Glutamatergic neuron (in vitro differentiated cells): Measurements from ENCODE around the gene MRPS22. TPM values are rescaled to one million over a fixed set of nuclear protein-coding genes. Genes with fewer than 3 reads are reported as not detected.

Experiments used
- DNase-seq: peaks from one replicate; pipeline ENCODE4 v3.0.0; 2022
- H3K27ac Mint-ChIP-seq: one replicate; pipeline ENCODE4 v1.8.0; 2020; ENCODE audit warnings: mild to moderate bottlenecking, mixed read lengths, inconsistent platforms; ENCODE audit not compliant: unreplicated experiment
- H3K27me3 Mint-ChIP-seq: one replicate; pipeline ENCODE4 v1.8.0; 2020; ENCODE audit warnings: mild to moderate bottlenecking, moderate library complexity, mixed read lengths, inconsistent platforms; ENCODE audit not compliant: unreplicated experiment
- H3K36me3 Mint-ChIP-seq: one replicate; pipeline ENCODE4 v1.8.0; 2020; ENCODE audit warnings: mild to moderate bottlenecking, mixed read lengths, inconsistent platforms; ENCODE audit not compliant: unreplicated experiment
- H3K4me1 Mint-ChIP-seq: one replicate; pipeline ENCODE4 v1.8.0; 2020; ENCODE audit warnings: mild to moderate bottlenecking, low read depth, mixed read lengths, inconsistent platforms; ENCODE audit not compliant: unreplicated experiment
- H3K4me3 Mint-ChIP-seq: one replicate; pipeline ENCODE4 v1.8.0; 2020; ENCODE audit warnings: mild to moderate bottlenecking, mixed read lengths, inconsistent platforms; ENCODE audit not compliant: unreplicated experiment
- H3K9me3 Mint-ChIP-seq: one replicate; pipeline ENCODE4 v1.8.0; 2020; ENCODE audit warnings: mild to moderate bottlenecking, moderate library complexity, mixed read lengths, inconsistent platforms; ENCODE audit not compliant: unreplicated experiment
- CTCF ChIP-seq: fragments of 200-600 bp; sonication (generic); IDR thresholded peaks from one replicate; pipeline ENCODE4 v1.5.0; 2021; ENCODE audit not compliant: partially characterized antibody, unreplicated experiment
- total RNA-seq: library from RNA; stranded (reverse); fragmentation: NEBNext Ultra II Directional; extraction: Animal tissue kit (Norgen Biotek cat#: 25700); gene quantifications from one replicate; pipeline ENCODE4 v1.2.1, GENCODE V29; 2021; ENCODE audit not compliant: unreplicated experiment

Gene MRPS22
- total RNA-seq, 1 donor from 2014 or later, result 28.7 TPM

GRCh38 chr3:139317660-139318430 lies 26.0 kb upstream of the MRPS22 start:
- Mint-ChIP-seq H3K4me3 (no peak overlapping the region), H3K36me3 (no peaks in the 10 kb centered on the region), H3K9me3 (no peaks in the 10 kb centered on the region), H3K4me1 (no peaks in the 10 kb centered on the region), H3K27me3 (peaks cover 3% of the 10 kb centered on the region), H3K27ac (no peak overlapping the region)
- TF ChIP-seq CTCF, result no peak
- no peak for DNase-seq

DNA sequence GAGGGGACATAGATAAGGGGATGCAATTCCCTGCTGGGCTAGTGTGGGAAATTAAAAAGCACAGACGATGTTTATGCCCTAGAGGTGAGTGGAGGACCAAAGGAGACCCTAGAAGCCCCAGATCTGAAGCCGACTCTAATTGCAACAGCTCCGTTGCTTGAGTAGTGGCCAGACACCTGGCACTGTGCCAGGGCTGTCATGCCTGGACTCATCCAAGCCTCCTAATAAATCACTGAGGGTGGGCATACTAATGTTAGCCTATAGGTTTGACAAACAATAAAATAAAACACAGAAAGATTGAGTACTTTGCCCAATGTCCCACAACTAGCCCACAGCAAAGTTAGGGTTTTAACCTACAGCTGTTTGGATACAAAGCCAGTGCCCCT lies 25.4 kb upstream of the MRPS22 start:
- DNase-seq, result no peak
- Mint-ChIP-seq H3K9me3 (no peaks in the 10 kb centered on the region), H3K4me3 (no peak overlapping the region), H3K27ac (no peak overlapping the region), H3K27me3 (peaks cover 2% of the 10 kb centered on the region), H3K4me1 (no peaks in the 10 kb centered on the region), H3K36me3 (no peaks in the 10 kb centered on the region)
- no peak for TF ChIP-seq CTCF

GRCh38 chr3:139318826-139319225 lies 25.0 kb upstream of the MRPS22 start:
- Mint-ChIP-seq H3K4me1 (no peaks in the 10 kb centered on the region), H3K27me3 (no peaks in the 10 kb centered on the region), H3K27ac (no peak overlapping the region), H3K4me3 (no peak overlapping the region), H3K36me3 (no peaks in the 10 kb centered on the region), H3K9me3 (no peaks in the 10 kb centered on the region)
- no peak for TF ChIP-seq CTCF
- no peak for DNase-seq

- Mint-ChIP-seq H3K27ac (no peak overlapping the region), H3K27me3 (no peaks in the 10 kb centered on the region)
Measured at GRCh38 chr3:139319428-139320402, 24.1 kb upstream of the MRPS22 start.

More at GRCh38 chr3:139319428-139320402, 24.1 kb upstream of the MRPS22 start:
- Mint-ChIP-seq H3K4me1 (no peaks in the 10 kb centered on the region), H3K4me3 (no peak overlapping the region), H3K9me3 (no peaks in the 10 kb centered on the region), H3K36me3 (no peaks in the 10 kb centered on the region)
- DNase-seq, result peak; percentile 64
- TF ChIP-seq CTCF, result peak; percentile 37
